Activated naive CD4-positive, alpha-beta T cell treated with Interleukin-2 at 50 U/mL for 16 hours (primary cell): ENCODE results near the gene SV2C.
"Not testable (repeated sequence)": the region's sequence is repeated elsewhere in the genome, so short reads cannot be mapped to it uniquely, and the experiment has no call there.

ENCODE experiments used
- DNase-seq: peaks from one replicate; pipeline ENCODE4 v3.0.0-alpha.2; 2020

The SV2C gene

GRCh38 chr5:76082772-76083554, at the start of gene SV2C:
Gene SV2C, plus strand, starts transcription at chr5:76083383. Its CDS starts 48,368 bp downstream, at chr5:76131751.
- DNase-seq: peak; percentile 57

- not testable (repeated sequence) for DNase-seq
Observed at GRCh38 chr5:76037736-76038151, 45.4 kb upstream of the SV2C start.

- DNase-seq: no peak
Observed at GRCh38 chr5:76038212-76038611, 45.0 kb upstream of the SV2C start.

GRCh38 chr5:76040806-76041205, 42.4 kb upstream of the SV2C start:
- DNase-seq: no peak

GRCh38 chr5:76041863-76042262, 41.3 kb upstream of the SV2C start:
- no peak for DNase-seq

GRCh38 chr5:76046741-76047140, 36.4 kb upstream of the SV2C start:
- no peak for DNase-seq

- no peak for DNase-seq
Observed at GRCh38 chr5:76050134-76050533, 33.0 kb upstream of the SV2C start.

- DNase-seq: no peak
Observed at GRCh38 chr5:76062502-76063041, 20.6 kb upstream of the SV2C start.

GRCh38 chr5:76065258-76065657, 17.9 kb upstream of the SV2C start:
- no peak for DNase-seq

GRCh38 chr5:76069061-76069735, 14.0 kb upstream of the SV2C start:
- no peak for DNase-seq

GRCh38 chr5:76074487-76075065, 8.6 kb upstream of the SV2C start:
- peak; percentile 26 for DNase-seq

- no peak for DNase-seq
Observed at GRCh38 chr5:76081811-76082771, 1.1 kb upstream of the SV2C start.

- DNase-seq: peak; percentile 9
Observed at GRCh38 chr5:76083555-76084495, 642 bp downstream of the SV2C start.

GRCh38 chr5:76084496-76085242, 1.5 kb downstream of the SV2C start:
- DNase-seq: peak; percentile 3

- no peak for DNase-seq
Observed at GRCh38 chr5:76085243-76085579, 2.0 kb downstream of the SV2C start.

- DNase-seq: no peak
Observed at GRCh38 chr5:76086095-76086494, 2.9 kb downstream of the SV2C start.

- not testable (repeated sequence) for DNase-seq
Observed at GRCh38 chr5:76089156-76089555, 6.0 kb downstream of the SV2C start.

GRCh38 chr5:76091351-76091750, 8.2 kb downstream of the SV2C start:
- DNase-seq: no peak

- peak; percentile 11 for DNase-seq
Observed at GRCh38 chr5:76099286-76099702, 16.1 kb downstream of the SV2C start.

- no peak for DNase-seq
Observed at GRCh38 chr5:76099756-76100155, 16.6 kb downstream of the SV2C start.

- DNase-seq: peak; percentile 6
Observed at GRCh38 chr5:76104027-76104426, 20.8 kb downstream of the SV2C start.
